Trophoblast cell (in vitro differentiated cells and primary cell): ENCODE data around the gene OTUD6A. TPM values are rescaled to one million over a fixed set of nuclear protein-coding genes. Genes with fewer than 3 reads are reported as not detected.

ENCODE experiments used
- DNase-seq, 2 donors: peaks; one replicate each; pipeline ENCODE4 v3.0.0-alpha.2; 2016
- H2AFZ ChIP-seq: 2 replicates; pipeline ENCODE4 v1.6.1; 2013; ENCODE audit warnings: low read length, moderate library complexity, mild to moderate bottlenecking; ENCODE audit not compliant: insufficient read depth, poor library complexity
- H2AK5ac ChIP-seq: 2 replicates; pipeline ENCODE4 v1.6.1; 2013; ENCODE audit warnings: mild to moderate bottlenecking, low read length
- H2BK120ac ChIP-seq: 2 replicates; pipeline ENCODE4 v1.6.1; 2013; ENCODE audit warnings: low read length, mild to moderate bottlenecking, moderate library complexity; ENCODE audit not compliant: insufficient read depth, poor library complexity
- H2BK12ac ChIP-seq: 2 replicates; pipeline ENCODE4 v1.6.1; 2013; ENCODE audit warnings: mild to moderate bottlenecking, low read length, moderate library complexity
- H2BK5ac ChIP-seq: 2 replicates; pipeline ENCODE4 v1.6.1; 2013; ENCODE audit warnings: low read length, low read depth, moderate library complexity, mild to moderate bottlenecking; ENCODE audit not compliant: poor library complexity
- H3K14ac ChIP-seq: 2 replicates; pipeline ENCODE4 v1.6.1; 2013; ENCODE audit warnings: mild to moderate bottlenecking, low read length
- H3K18ac ChIP-seq: 2 replicates; pipeline ENCODE4 v1.6.1; 2013; ENCODE audit warnings: mild to moderate bottlenecking, low read length
- H3K23ac ChIP-seq: 2 replicates; pipeline ENCODE4 v1.6.1; 2013; ENCODE audit warnings: low read length
- H3K27ac ChIP-seq: 2 replicates; pipeline ENCODE4 v1.5.1; 2013; ENCODE audit warnings: low read depth, mild to moderate bottlenecking, inconsistent platforms, low read length, moderate library complexity
- H3K27me3 ChIP-seq: 2 replicates; pipeline ENCODE4 v1.6.1; 2013; ENCODE audit warnings: inconsistent platforms, mild to moderate bottlenecking, low read length, moderate library complexity; ENCODE audit not compliant: insufficient read depth
- H3K36me3 ChIP-seq, 2 experiments: 1 replicate in 1 of 2; 2 replicates in 1 of 2; pipeline ENCODE4 v1.6.1; 2013; ENCODE audit warnings: low read length in 2 of 2, mild to moderate bottlenecking in 2 of 2, moderate library complexity in 1 of 2; ENCODE audit not compliant: insufficient read depth in 2 of 2, control insufficient read depth in 1 of 2
- H3K4ac ChIP-seq: 2 replicates; pipeline ENCODE4 v1.6.1; 2013; ENCODE audit warnings: low read depth, mild to moderate bottlenecking, low read length, moderate library complexity
- H3K4me1 ChIP-seq, 2 experiments: 1 replicate in 1 of 2; 2 replicates in 1 of 2; pipeline ENCODE4 v1.6.1; 2013; ENCODE audit warnings: low read length in 2 of 2, mild to moderate bottlenecking in 2 of 2, moderate library complexity in 1 of 2; ENCODE audit not compliant: insufficient read depth in 2 of 2, control insufficient read depth in 1 of 2
- H3K4me2 ChIP-seq: 2 replicates; pipeline ENCODE4 v1.6.1; 2013; ENCODE audit warnings: inconsistent platforms, mild to moderate bottlenecking, low read length, moderate library complexity
- H3K4me3 ChIP-seq: 2 replicates; pipeline ENCODE4 v1.5.1; 2013; ENCODE audit warnings: mild to moderate bottlenecking, low read depth, low read length, inconsistent platforms
- H3K79me1 ChIP-seq: one replicate; pipeline ENCODE4 v1.6.1; 2013; ENCODE audit warnings: low read length
- H3K79me2 ChIP-seq: 2 replicates; pipeline ENCODE4 v1.6.1; 2013; ENCODE audit warnings: low read length, mild to moderate bottlenecking; ENCODE audit not compliant: control insufficient read depth, insufficient read depth, poor library complexity
- H3K9ac ChIP-seq: 2 replicates; pipeline ENCODE4 v1.6.1; 2013; ENCODE audit warnings: mild to moderate bottlenecking, low read length
- H3K9me3 ChIP-seq: 2 replicates; pipeline ENCODE4 v1.6.1; 2013; ENCODE audit warnings: low read depth, mild to moderate bottlenecking, control low read depth, inconsistent platforms, low read length; ENCODE audit not compliant: insufficient read depth
- H4K12ac ChIP-seq: 2 replicates; pipeline ENCODE4 v1.6.1; 2013; ENCODE audit warnings: low read depth, mild to moderate bottlenecking, low read length, moderate library complexity
- H4K8ac ChIP-seq: 2 replicates; pipeline ENCODE4 v1.6.1; 2013; ENCODE audit warnings: low read depth, mild to moderate bottlenecking, low read length, moderate library complexity
- H4K91ac ChIP-seq: one replicate; pipeline ENCODE4 v1.6.1; 2013; ENCODE audit warnings: low read depth, mild to moderate bottlenecking, low read length, moderate library complexity
- WGBS: extraction: QIAGEN DNeasy Blood & Tissue Kit; methylation state at CpG from one replicate; pipeline ENCODE4 v1.1.7; 2013; ENCODE audit warnings: missing lambda C conversion rate; ENCODE audit not compliant: insufficient read length, insufficient coverage; ENCODE audit errors: extremely low coverage; 5-methylcytosine and 5-hydroxymethylcytosine counted together
- polyA plus RNA-seq: library from polyadenylated mRNA; stranded (reverse); fragments of 200-250 nt; gene quantifications from 2 replicates; pipeline ENCODE4 v1.2.3, GENCODE V29; 2013

OTUD6A gene, protein sequence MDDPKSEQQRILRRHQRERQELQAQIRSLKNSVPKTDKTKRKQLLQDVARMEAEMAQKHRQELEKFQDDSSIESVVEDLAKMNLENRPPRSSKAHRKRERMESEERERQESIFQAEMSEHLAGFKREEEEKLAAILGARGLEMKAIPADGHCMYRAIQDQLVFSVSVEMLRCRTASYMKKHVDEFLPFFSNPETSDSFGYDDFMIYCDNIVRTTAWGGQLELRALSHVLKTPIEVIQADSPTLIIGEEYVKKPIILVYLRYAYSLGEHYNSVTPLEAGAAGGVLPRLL
- polyA plus RNA-seq = not detected in 2 replicates

- Histone ChIP-seq H3K27ac (no peak within 1 kb of the TSS), H3K4me3 (no peak within 1 kb of the TSS), H3K36me3 (no peaks in the 10 kb centered on the region), H4K12ac (no peak within 1 kb of the TSS), H3K79me1 (no peaks in the 10 kb centered on the region), H4K91ac (no peak within 1 kb of the TSS), H3K23ac (no peak within 1 kb of the TSS), H3K27me3 (no peaks in the 10 kb centered on the region), H2AK5ac (no peak within 1 kb of the TSS), H3K9ac (no peak within 1 kb of the TSS), H3K79me2 (no peaks in the 10 kb centered on the region), H2BK120ac (no peak within 1 kb of the TSS), H3K18ac (no peak within 1 kb of the TSS), H2BK5ac (no peak within 1 kb of the TSS), H2AFZ (no peak within 1 kb of the TSS), H3K4me1 (no peaks in the 10 kb centered on the region), H3K4me2 (no peak within 1 kb of the TSS), H3K9me3 (no peaks in the 10 kb centered on the region), H3K4ac (no peak within 1 kb of the TSS), H3K14ac (no peak within 1 kb of the TSS), H4K8ac (no peak within 1 kb of the TSS), H2BK12ac (no peak within 1 kb of the TSS)
- DNase-seq = no peak
- no CpG with 5 or more reads among the region's 14 CpGs for WGBS
Observed at GRCh38 chrX:70062076-70062475, at the start of gene OTUD6A. Gene OTUD6A (plus strand): TSS chrX:70062457. CDS start chrX:70062525, 68 bp downstream.

GRCh38 chrX:70012756-70013155, 49.5 kb upstream of the OTUD6A start:
- no peaks in the 10 kb centered on the region for H3K9me3 ChIP-seq
- H3K27me3 ChIP-seq = no peaks in the 10 kb centered on the region
- H3K23ac ChIP-seq = no peak overlapping the region
- H3K4me2 ChIP-seq = no peak overlapping the region
- H2BK12ac ChIP-seq = no peak overlapping the region
- no peak overlapping the region for H3K9ac ChIP-seq
- H3K14ac ChIP-seq = no peak overlapping the region
- H3K4me1 ChIP-seq = peaks cover 2 to 7% of the 10 kb centered on the region in 2 experiments
- no peak overlapping the region for H3K18ac ChIP-seq
- no peak overlapping the region for H4K91ac ChIP-seq
- no peak overlapping the region for H3K4ac ChIP-seq
- H3K36me3 ChIP-seq = no peaks in the 10 kb centered on the region
- H2BK120ac ChIP-seq = no peak overlapping the region
- no peak overlapping the region for H2AK5ac ChIP-seq
- H3K27ac ChIP-seq = no peak overlapping the region
- H2AFZ ChIP-seq = no peak overlapping the region
- no CpG with 5 or more reads among the region's 4 CpGs for WGBS
- H3K79me1 ChIP-seq = no peaks in the 10 kb centered on the region
- no peak for DNase-seq
- H4K8ac ChIP-seq = no peak overlapping the region
- H3K4me3 ChIP-seq = no peak overlapping the region
- H3K79me2 ChIP-seq = no peaks in the 10 kb centered on the region
- no peak overlapping the region for H4K12ac ChIP-seq
- H2BK5ac ChIP-seq = no peak overlapping the region

DNA sequence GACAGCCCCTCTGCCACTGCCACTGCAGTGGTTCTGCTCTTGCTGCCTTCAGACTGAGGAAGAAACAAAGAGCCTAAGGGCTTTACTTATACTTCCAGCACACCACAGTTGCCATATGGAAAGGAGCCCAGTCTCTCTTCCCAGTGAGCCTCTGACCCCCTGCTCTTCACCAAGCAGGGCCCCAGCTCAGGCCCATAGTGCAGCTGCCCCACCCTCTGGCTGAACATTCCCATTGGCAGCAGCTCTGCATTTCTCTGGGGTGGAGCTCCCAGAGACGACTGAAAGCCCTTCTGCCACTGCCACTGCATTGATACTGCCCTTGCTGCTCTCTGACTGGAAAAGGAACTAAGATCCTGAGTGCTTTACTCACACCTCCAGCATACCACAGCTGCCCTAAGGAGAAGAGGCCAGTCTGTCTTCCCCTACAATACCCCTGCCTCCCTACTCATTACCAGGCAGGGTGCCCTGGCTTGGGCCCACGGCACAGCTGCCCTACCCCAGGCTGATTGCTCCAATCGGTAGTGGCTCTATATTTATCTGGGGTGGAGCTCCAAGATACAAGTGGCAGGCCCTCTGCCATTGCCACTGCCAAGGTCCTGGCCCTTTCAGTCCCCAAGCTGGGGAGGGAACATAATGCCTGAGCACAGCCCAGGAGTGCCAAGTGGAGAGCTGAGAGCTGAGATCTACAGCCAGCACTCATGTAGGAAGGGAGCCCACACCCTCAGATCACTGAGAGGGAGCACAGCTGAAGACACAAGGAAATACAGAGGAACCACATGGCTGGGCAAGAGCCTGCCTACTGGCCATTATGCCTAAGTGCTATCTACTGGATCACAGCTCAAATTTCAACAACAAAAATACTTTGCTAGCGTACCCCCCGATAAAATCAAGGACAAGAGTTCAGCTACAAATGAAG, 48.5 kb upstream of the OTUD6A start:
- no peak overlapping the region for H3K23ac ChIP-seq
- no peak overlapping the region for H3K18ac ChIP-seq
- H2BK5ac ChIP-seq = no peak overlapping the region
- H4K91ac ChIP-seq = no peak overlapping the region
- no peaks in the 10 kb centered on the region for H3K79me2 ChIP-seq
- H3K4ac ChIP-seq = no peak overlapping the region
- H3K4me3 ChIP-seq = no peak overlapping the region
- no peak overlapping the region for H3K14ac ChIP-seq
- no peaks in the 10 kb centered on the region for H3K27me3 ChIP-seq
- peaks cover 2 to 7% of the 10 kb centered on the region in 2 experiments for H3K4me1 ChIP-seq
- H2AK5ac ChIP-seq = no peak overlapping the region
- H4K8ac ChIP-seq = no peak overlapping the region
- H3K9me3 ChIP-seq = no peaks in the 10 kb centered on the region
- WGBS = no CpG with 5 or more reads among the region's 5 CpGs
- H3K27ac ChIP-seq = no peak overlapping the region
- no peak overlapping the region for H3K4me2 ChIP-seq
- H2BK120ac ChIP-seq = no peak overlapping the region
- H2AFZ ChIP-seq = no peak overlapping the region
- H3K36me3 ChIP-seq = no peaks in the 10 kb centered on the region
- H3K9ac ChIP-seq = no peak overlapping the region
- no peak overlapping the region for H2BK12ac ChIP-seq
- no peak overlapping the region for H4K12ac ChIP-seq
- no peak for DNase-seq
- H3K79me1 ChIP-seq = no peaks in the 10 kb centered on the region

DNA sequence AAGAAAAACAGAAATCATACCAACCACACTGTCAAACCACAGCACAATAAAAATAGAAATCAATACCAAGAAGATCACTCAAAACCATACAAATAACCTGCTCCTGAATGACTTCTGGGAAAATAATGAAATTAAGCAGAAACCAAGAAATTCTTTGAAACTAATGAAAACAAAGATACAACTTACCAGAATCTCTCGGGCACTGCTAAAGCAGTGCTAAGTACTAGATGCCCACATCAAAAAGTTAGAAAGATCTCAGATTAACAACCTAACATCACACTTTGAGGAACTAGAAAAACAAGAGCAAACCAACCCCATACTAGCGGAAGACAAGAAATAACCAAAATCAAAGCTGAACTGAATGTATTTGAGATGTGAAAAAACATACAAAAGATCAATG, 45.7 kb upstream of the OTUD6A start:
- no peak overlapping the region for H3K14ac ChIP-seq
- H3K4me2 ChIP-seq = no peak overlapping the region
- H3K79me2 ChIP-seq = no peaks in the 10 kb centered on the region
- H4K8ac ChIP-seq = no peak overlapping the region
- no peak overlapping the region for H3K4me3 ChIP-seq
- H3K36me3 ChIP-seq = no peaks in the 10 kb centered on the region
- H2BK120ac ChIP-seq = no peak overlapping the region
- no peak overlapping the region for H2AFZ ChIP-seq
- no peak overlapping the region for H3K4ac ChIP-seq
- no peak overlapping the region for H2BK5ac ChIP-seq
- no peaks in the 10 kb centered on the region for H3K27me3 ChIP-seq
- peaks cover 2 to 7% of the 10 kb centered on the region in 2 experiments for H3K4me1 ChIP-seq
- H4K12ac ChIP-seq = no peak overlapping the region
- no peak overlapping the region for H3K18ac ChIP-seq
- H3K9me3 ChIP-seq = no peaks in the 10 kb centered on the region
- no peak overlapping the region for H3K27ac ChIP-seq
- no peak for DNase-seq
- H3K79me1 ChIP-seq = no peaks in the 10 kb centered on the region
- no CpG with 5 or more reads among the region's 2 CpGs for WGBS
- H3K9ac ChIP-seq = no peak overlapping the region
- no peak overlapping the region for H3K23ac ChIP-seq
- no peak overlapping the region for H4K91ac ChIP-seq
- no peak overlapping the region for H2BK12ac ChIP-seq
- H2AK5ac ChIP-seq = no peak overlapping the region
